ENCODE data around the gene DLGAP4. TPM values are rescaled to one million over a fixed set of nuclear protein-coding genes. Genes with fewer than 3 reads are reported as not detected.

Gene DLGAP4
- total and polyA plus RNA-seq, 2 experiments from 2014 or later: 14.3 to 68.1 TPM

DNA sequence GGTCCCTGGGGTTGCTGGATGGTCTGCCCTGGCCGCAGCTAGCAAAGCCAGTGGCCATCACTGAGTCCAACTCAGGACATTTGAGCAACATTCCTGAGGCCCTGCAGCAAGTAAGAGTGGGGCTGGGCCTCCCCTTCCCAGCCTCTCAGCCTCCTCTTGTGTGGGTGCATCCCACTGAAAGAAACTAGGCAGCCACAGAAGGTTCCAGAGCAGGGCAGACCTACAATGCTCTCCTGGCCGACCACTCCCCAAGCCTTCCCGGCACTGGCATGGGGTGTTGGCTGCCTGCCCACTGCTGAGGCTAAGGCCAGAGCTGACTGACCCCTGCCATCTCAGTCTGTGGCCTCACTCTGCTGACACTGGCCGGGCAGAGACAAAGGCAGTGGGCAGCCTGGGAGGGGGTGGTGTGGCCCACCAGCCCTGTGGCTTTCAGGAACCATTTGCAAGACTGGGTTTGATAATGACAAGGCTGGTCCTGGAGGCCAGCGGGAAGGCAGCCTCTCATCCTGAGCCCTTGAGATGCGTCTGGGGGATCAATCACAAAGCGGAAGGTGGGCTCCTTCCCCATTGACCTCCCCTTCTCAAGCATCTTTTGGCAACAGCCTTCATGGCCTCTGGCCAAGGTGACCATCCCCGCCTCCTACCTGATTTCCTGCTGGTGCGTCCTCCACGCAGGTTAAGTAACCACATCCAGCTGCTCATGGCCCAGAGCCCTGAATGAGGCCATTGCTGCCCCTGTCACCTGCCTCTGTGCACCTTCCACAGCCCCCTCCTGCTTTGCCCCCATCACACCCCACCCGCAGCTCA lies 9.6 kb downstream of the DLGAP4 start:
- no peak for DNase-seq
- Histone ChIP-seq H3K4me1 (ENCODE audit: insufficient read depth) (no peaks in the 10 kb centered on the region), H3K4me2 (ENCODE audit: unreplicated experiment) (no peak overlapping the region), H3K4me3 (no peak overlapping the region), H3K79me2 (ENCODE audit: insufficient read depth) (no peaks in the 10 kb centered on the region), H3K27ac (no peak overlapping the region), H3K9me2 (ENCODE audit: insufficient read depth) (no peaks in the 10 kb centered on the region), H3K36me3 (ENCODE audit: low read depth) (no peaks in the 10 kb centered on the region), H3K9ac (no peak overlapping the region), H3F3A (ENCODE audit: insufficient read depth) (no peaks in the 10 kb centered on the region), H2AFZ (no peak overlapping the region), H4K20me1 (ENCODE audit: insufficient read depth) (no peaks in the 10 kb centered on the region), H3K9me3 (ENCODE audit: low read depth) (no peaks in the 10 kb centered on the region), H3K27me3 (replicated peaks; ENCODE audit: insufficient read depth) (peaks cover 12% of the 10 kb centered on the region)
- 59% methylated on average over 11 of the region's 11 CpGs for WGBS, 2 experiments (ENCODE audit: low coverage in 1 of 2, low lambda C conversion rate in 2 of 2, missing lambda C conversion rate in 2 of 2)
- in situ Hi-C loops (cut with MboI): no loop called here
- TF ChIP-seq EZH2 (IDR thresholded peaks at IDR 0.05; ENCODE audit: insufficient read depth, poor library complexity, severe bottlenecking) (no peak), EZH2phosphoT487 (IDR thresholded peaks at IDR 0.05; ENCODE audit: insufficient read depth, low read depth) (no peak)

DNA sequence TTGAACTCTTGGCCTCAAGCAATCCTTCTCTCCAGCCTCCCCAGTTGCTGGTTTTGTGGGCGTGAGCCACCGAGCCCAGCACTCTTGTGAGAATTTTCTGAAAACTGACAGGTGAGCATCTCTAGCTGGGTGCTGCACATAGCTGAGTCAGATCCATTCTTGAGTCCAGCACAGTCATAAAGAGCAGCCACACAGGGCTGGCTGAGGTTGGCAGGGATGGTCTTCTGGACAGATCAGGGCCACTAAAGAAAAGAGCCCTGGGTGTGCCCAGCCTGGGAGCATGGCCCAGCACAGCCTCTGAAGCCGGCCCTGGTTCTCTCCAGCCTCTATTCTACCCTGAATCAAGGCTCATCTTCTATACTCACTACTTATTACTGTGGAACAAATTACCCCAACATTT lies 11.5 kb downstream of the DLGAP4 start:
- peaks cover 13% of the 10 kb centered on the region for H3K27me3 ChIP-seq (replicated peaks; ENCODE audit: insufficient read depth)
- H3K27ac ChIP-seq: no peak overlapping the region
- H4K20me1 ChIP-seq (ENCODE audit: insufficient read depth): no peaks in the 10 kb centered on the region
- H2AFZ ChIP-seq: no peak overlapping the region
- no peak for DNase-seq
- in situ Hi-C loops (cut with MboI): no loop called here
- no peaks in the 10 kb centered on the region for H3K79me2 ChIP-seq (ENCODE audit: insufficient read depth)
- no peak overlapping the region for H3K4me2 ChIP-seq (ENCODE audit: unreplicated experiment)
- H3K9me2 ChIP-seq (ENCODE audit: insufficient read depth): no peaks in the 10 kb centered on the region
- H3K36me3 ChIP-seq (ENCODE audit: low read depth): no peaks in the 10 kb centered on the region
- H3K4me3 ChIP-seq: no peak overlapping the region
- WGBS, 2 experiments (ENCODE audit: low coverage in 1 of 2, low lambda C conversion rate in 2 of 2, missing lambda C conversion rate in 2 of 2): 54 to 66% methylated on average over 3 of the region's 3 CpGs
- no peaks in the 10 kb centered on the region for H3K4me1 ChIP-seq (ENCODE audit: insufficient read depth)
- H3F3A ChIP-seq (ENCODE audit: insufficient read depth): no peaks in the 10 kb centered on the region
- no peaks in the 10 kb centered on the region for H3K9me3 ChIP-seq (ENCODE audit: low read depth)
- TF ChIP-seq EZH2 (IDR thresholded peaks at IDR 0.05; ENCODE audit: insufficient read depth, poor library complexity, severe bottlenecking) (no peak), EZH2phosphoT487 (IDR thresholded peaks at IDR 0.05; ENCODE audit: insufficient read depth, low read depth) (no peak)
- H3K9ac ChIP-seq: no peak overlapping the region

DNA sequence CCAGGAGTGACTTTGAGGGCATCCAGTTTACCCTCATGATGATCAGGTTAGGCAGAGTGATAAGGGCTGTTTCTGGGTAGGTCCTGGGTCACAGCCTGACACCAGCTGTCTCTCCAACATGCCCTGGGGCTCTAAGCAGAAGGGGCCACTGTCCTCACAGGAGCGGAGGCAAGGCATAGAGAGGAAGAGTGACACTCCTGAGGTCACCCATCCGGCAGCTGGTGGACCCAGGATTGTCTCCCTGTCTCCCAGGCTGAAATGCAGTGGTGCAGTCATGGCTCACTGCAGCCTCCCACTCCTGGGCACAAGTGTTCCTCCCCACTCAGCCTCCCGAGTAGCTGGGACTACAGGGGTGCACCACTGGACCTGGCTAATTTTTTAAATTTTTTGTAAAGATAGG lies 12.0 kb downstream of the DLGAP4 start:
- H3K27ac ChIP-seq: no peak overlapping the region
- in situ Hi-C loops (cut with MboI): no loop called here
- H3K9me3 ChIP-seq (ENCODE audit: low read depth): no peaks in the 10 kb centered on the region
- H3K9me2 ChIP-seq (ENCODE audit: insufficient read depth): no peaks in the 10 kb centered on the region
- no peaks in the 10 kb centered on the region for H3K4me1 ChIP-seq (ENCODE audit: insufficient read depth)
- DNase-seq: no peak
- no peaks in the 10 kb centered on the region for H3F3A ChIP-seq (ENCODE audit: insufficient read depth)
- no peak for TF ChIP-seq EZH2phosphoT487 (IDR thresholded peaks at IDR 0.05; ENCODE audit: insufficient read depth, low read depth)
- TF ChIP-seq EZH2 (IDR thresholded peaks at IDR 0.05; ENCODE audit: insufficient read depth, poor library complexity, severe bottlenecking): no peak
- no peaks in the 10 kb centered on the region for H4K20me1 ChIP-seq (ENCODE audit: insufficient read depth)
- WGBS, 2 experiments (ENCODE audit: low coverage in 1 of 2, low lambda C conversion rate in 2 of 2, missing lambda C conversion rate in 2 of 2): 53 to 56% methylated on average over 2 to 3 of the region's 3 CpGs
- H3K4me2 ChIP-seq (ENCODE audit: unreplicated experiment): no peak overlapping the region
- H3K79me2 ChIP-seq (ENCODE audit: insufficient read depth): no peaks in the 10 kb centered on the region
- no peaks in the 10 kb centered on the region for H3K36me3 ChIP-seq (ENCODE audit: low read depth)
- no peak overlapping the region for H3K4me3 ChIP-seq
- no peak overlapping the region for H3K9ac ChIP-seq
- peaks cover 15% of the 10 kb centered on the region for H3K27me3 ChIP-seq (replicated peaks; ENCODE audit: insufficient read depth)
- H2AFZ ChIP-seq: no peak overlapping the region

DNA sequence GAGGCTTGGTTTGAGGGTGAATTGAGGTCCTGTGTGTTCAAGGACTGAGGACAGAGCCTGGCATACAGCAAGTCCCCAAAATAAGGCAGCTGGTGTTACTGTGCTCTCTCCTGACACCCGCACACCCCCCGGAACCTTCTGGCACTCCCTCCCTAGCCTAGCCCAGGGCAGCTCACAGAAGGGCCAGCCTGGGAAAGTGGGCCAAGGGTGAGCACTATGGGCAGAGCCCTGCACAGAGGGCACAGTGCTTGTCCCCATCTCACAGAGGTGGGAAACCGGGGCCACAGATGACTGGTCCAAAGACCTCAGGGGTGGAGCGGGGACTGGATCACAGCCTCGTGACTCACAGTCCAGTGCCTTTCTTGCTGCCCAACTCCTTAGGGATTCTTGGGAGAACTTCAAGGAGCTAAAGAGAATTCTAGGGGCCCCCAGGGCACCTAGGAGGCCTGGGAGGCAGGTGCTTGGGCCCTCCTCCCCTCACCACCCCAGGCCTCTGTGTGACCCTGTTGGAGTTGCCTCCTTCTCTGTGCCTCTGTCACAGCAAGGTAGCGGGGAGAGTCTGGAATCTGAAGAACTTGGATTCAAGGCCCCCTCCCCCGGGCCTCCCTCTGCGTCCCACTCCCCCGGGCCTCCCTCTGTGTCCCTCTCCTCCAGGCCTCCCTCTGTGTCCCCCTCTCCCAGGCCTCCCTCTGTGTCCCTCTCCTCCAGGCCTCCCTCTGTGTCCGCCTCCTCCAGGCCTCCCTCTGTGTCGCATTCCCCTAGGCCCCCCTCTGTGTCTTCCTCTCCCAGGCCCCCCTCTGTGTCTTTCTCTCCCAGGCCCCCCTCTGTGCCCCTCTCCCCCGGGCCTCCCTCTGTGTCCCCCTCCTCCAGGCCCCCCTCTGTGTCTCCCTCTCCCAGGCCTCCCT lies 13.5 kb downstream of the DLGAP4 start:
- TF ChIP-seq EZH2 (IDR thresholded peaks at IDR 0.05; ENCODE audit: insufficient read depth, poor library complexity, severe bottlenecking) (no peak), EZH2phosphoT487 (IDR thresholded peaks at IDR 0.05; ENCODE audit: insufficient read depth, low read depth) (no peak)
- Histone ChIP-seq H3K27me3 (replicated peaks; ENCODE audit: insufficient read depth) (peaks cover 15% of the 10 kb centered on the region), H3K27ac (no peak overlapping the region), H3K79me2 (ENCODE audit: insufficient read depth) (no peaks in the 10 kb centered on the region), H3K4me2 (ENCODE audit: unreplicated experiment) (no peak overlapping the region), H3K4me3 (no peak overlapping the region), H3K9me3 (ENCODE audit: low read depth) (no peaks in the 10 kb centered on the region), H3F3A (ENCODE audit: insufficient read depth) (no peaks in the 10 kb centered on the region), H3K36me3 (ENCODE audit: low read depth) (no peaks in the 10 kb centered on the region), H2AFZ (no peak overlapping the region), H3K9me2 (ENCODE audit: insufficient read depth) (no peaks in the 10 kb centered on the region), H4K20me1 (ENCODE audit: insufficient read depth) (no peaks in the 10 kb centered on the region), H3K4me1 (ENCODE audit: insufficient read depth) (no peaks in the 10 kb centered on the region), H3K9ac (no peak overlapping the region)
- in situ Hi-C loops (cut with MboI): no loop called here
- 57 to 94% methylated on average over 2 to 12 of the region's 12 CpGs for WGBS, 2 experiments (ENCODE audit: low coverage in 1 of 2, low lambda C conversion rate in 2 of 2, missing lambda C conversion rate in 2 of 2)
- DNase-seq: peak; percentile 24
